ENCODE measurements around the gene OSBPL6.

DNA sequence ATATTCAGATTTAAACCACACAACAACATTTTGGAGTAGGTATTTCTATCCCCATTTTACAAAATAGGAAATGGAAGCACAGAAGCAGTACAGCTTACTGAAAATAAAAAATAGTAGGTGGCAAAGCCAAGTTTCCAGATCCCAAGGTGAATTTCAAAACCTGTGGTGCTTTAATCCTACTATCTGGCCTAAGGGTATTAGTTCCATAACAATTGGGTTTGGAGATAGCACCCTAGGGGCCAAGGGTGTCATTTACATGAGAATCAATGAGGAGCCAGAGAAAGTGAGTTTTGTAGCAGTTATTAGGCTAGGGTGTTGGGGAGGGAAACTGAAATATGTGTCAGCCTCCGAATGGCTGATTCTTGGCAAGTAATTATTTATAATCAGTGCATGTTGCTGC, 24.9 kb downstream of the OSBPL6 start:
- TF ChIP-seq POLR2A (IDR thresholded peaks at IDR 0.05; ENCODE audit: low read depth, low read length): no peak
- TF ChIP-seq, protein P1, sequence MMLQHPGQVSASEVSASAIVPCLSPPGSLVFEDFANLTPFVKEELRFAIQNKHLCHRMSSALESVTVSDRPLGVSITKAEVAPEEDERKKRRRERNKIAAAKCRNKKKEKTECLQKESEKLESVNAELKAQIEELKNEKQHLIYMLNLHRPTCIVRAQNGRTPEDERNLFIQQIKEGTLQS (IDR thresholded peaks at IDR 0.05; ENCODE audit: borderline replicate concordance, extremely low read depth, low read depth, low read length): no peak
- TF ChIP-seq, protein P2, sequence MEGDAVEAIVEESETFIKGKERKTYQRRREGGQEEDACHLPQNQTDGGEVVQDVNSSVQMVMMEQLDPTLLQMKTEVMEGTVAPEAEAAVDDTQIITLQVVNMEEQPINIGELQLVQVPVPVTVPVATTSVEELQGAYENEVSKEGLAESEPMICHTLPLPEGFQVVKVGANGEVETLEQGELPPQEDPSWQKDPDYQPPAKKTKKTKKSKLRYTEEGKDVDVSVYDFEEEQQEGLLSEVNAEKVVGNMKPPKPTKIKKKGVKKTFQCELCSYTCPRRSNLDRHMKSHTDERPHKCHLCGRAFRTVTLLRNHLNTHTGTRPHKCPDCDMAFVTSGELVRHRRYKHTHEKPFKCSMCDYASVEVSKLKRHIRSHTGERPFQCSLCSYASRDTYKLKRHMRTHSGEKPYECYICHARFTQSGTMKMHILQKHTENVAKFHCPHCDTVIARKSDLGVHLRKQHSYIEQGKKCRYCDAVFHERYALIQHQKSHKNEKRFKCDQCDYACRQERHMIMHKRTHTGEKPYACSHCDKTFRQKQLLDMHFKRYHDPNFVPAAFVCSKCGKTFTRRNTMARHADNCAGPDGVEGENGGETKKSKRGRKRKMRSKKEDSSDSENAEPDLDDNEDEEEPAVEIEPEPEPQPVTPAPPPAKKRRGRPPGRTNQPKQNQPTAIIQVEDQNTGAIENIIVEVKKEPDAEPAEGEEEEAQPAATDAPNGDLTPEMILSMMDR (IDR thresholded peaks at IDR 0.05 in 2 of 3, conservative IDR thresholded peaks at IDR 0.05 in 1 of 3; ENCODE audit: control insufficient read depth in 2 of 3, extremely low read depth in 1 of 3, insufficient read depth in 1 of 3, low read depth in 3 of 3, low read length in 3 of 3): no peak
